Uterus (tissue), 2 donors: Measurements from ENCODE around the gene NEDD1.

ENCODE experiments used
- CTCF ChIP-seq, 4 experiments: fragments of 200-600 bp in 2 of 4; fragments of 450-650 bp in 2 of 4; sonication (generic) in 2 of 4; IDR thresholded peaks; one replicate each; pipeline ENCODE4 v1.5.1; 2016 to 2019; ENCODE audit warnings: antibody characterized with exemption in 4 of 4, mild to moderate bottlenecking in 2 of 4, moderate library complexity in 1 of 4
- POLR2A ChIP-seq, 2 donors: fragments of 450-650 bp; IDR thresholded peaks; one replicate each; pipeline ENCODE4 v1.6.1; 2016; ENCODE audit warnings: antibody characterized with exemption in 2 of 2, mild to moderate bottlenecking in 1 of 2, moderate library complexity in 1 of 2

DNA sequence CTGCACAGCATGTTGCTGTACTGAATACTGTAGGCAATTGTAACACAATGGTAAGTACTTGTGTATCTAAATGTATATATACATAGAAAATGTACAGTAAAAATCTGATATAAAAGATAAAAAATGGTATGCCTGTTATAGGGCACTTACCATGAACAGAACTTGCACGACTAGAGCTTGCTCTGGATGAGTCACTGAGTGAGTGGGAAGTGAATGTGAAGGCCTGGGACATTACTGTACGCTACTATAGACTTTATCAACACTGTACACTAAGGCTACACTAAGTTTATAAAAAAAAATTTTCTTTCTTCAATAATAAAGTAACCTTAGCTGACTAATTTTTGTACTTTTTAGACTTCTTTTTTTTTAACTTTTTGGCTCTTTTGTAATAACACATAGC, 24.2 kb upstream of the NEDD1 start:
- TF ChIP-seq CTCF (IDR thresholded peaks at IDR 0.05) (no peak), POLR2A (IDR thresholded peaks at IDR 0.05) (no peak)
